ENCODE data around the gene RNF168. TPM values are rescaled to one million over a fixed set of nuclear protein-coding genes. Genes with fewer than 3 reads are reported as not detected.

The RNF168 gene
- total and polyA plus RNA-seq, 9 donors = 8.0 to 29.3 (median 19.5) TPM

DNA sequence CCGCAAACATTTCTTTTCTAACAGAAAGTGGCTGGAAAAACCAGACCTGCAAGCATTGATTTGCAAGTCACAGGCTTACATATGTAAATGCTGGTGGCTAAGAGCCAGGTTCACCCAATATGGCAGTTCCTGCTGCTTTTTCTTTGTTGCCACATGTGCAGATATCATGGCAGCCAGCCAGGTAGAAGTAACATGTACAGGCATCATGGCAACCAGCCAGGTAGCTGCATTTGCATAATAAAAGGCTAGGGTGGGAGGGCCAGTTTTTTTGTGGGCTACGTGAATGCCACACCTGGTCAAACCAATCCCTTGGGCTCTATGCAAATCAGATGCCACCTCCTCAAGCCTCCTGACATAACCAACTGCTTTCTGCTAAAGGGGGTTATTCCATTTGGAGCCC is 14.4 kb upstream of the RNF168 start:
- H3K4me3 ChIP-seq = no peak overlapping the region
- WGBS, 3 donors = 79 to 91% (median 82%) methylated on average over 2 of the region's 2 CpGs
- no peaks in the 10 kb centered on the region for H3K36me3 ChIP-seq
- peaks cover 9 to 13% of the 10 kb centered on the region in 2 donors for H3K9me3 ChIP-seq
- TF ChIP-seq POLR2A (IDR thresholded peaks at IDR 0.05) (no peak), EP300 (IDR thresholded peaks at IDR 0.05) (no peak)
- TF ChIP-seq, protein P1, sequence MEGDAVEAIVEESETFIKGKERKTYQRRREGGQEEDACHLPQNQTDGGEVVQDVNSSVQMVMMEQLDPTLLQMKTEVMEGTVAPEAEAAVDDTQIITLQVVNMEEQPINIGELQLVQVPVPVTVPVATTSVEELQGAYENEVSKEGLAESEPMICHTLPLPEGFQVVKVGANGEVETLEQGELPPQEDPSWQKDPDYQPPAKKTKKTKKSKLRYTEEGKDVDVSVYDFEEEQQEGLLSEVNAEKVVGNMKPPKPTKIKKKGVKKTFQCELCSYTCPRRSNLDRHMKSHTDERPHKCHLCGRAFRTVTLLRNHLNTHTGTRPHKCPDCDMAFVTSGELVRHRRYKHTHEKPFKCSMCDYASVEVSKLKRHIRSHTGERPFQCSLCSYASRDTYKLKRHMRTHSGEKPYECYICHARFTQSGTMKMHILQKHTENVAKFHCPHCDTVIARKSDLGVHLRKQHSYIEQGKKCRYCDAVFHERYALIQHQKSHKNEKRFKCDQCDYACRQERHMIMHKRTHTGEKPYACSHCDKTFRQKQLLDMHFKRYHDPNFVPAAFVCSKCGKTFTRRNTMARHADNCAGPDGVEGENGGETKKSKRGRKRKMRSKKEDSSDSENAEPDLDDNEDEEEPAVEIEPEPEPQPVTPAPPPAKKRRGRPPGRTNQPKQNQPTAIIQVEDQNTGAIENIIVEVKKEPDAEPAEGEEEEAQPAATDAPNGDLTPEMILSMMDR (IDR thresholded peaks at IDR 0.05) = no peak
- no peaks in the 10 kb centered on the region for H3K4me1 ChIP-seq (ENCODE audit: insufficient read depth)
- no peak for DNase-seq
- H3K27me3 ChIP-seq = no peaks in the 10 kb centered on the region
- intact Hi-C loops (cut with DNase I) = no loop called here
- no peak overlapping the region for H3K27ac ChIP-seq

DNA sequence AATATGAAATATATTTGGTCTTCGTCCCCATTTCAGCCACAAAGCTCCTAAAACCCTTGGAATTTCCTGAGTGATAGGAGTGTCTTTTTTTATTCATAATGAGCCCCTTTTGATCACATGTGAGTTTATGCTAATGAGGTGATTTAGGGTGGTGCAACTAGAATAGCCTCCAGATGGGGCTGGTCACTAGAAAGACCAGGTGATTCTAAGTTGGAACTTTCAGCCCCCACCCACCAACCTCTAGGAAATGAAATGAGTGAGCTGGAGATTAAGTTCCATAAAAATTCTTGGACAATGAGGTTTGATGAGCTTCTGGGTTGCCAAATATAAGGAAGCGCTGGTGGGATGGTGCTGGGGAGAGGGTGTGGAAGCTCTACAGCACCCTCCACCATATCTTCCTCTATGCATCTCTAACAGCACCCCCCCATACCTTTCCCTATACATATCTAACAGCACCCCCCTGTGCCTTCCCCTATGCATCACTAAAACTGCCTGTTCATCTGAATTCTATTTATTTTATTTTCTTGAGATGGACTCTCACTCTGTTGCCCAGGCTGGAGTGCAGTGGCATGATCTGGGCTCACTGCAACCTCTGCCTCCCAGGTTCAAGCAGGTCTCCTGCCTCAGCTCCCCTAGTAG is 13.7 kb upstream of the RNF168 start:
- no peaks in the 10 kb centered on the region for H3K36me3 ChIP-seq
- no peaks in the 10 kb centered on the region for H3K27me3 ChIP-seq
- H3K9me3 ChIP-seq = peaks cover 9 to 13% of the 10 kb centered on the region in 2 donors
- WGBS, 3 donors = 85 to 89% (median 85%) methylated on average over 2 of the region's 2 CpGs
- no peak for DNase-seq
- no peak overlapping the region for H3K4me3 ChIP-seq
- TF ChIP-seq POLR2A (IDR thresholded peaks at IDR 0.05) (no peak), EP300 (IDR thresholded peaks at IDR 0.05) (no peak)
- TF ChIP-seq, protein P1 (IDR thresholded peaks at IDR 0.05) = no peak
- intact Hi-C loops (cut with DNase I) = no loop called here
- no peaks in the 10 kb centered on the region for H3K4me1 ChIP-seq (ENCODE audit: insufficient read depth)
- H3K27ac ChIP-seq = no peak overlapping the region

DNA sequence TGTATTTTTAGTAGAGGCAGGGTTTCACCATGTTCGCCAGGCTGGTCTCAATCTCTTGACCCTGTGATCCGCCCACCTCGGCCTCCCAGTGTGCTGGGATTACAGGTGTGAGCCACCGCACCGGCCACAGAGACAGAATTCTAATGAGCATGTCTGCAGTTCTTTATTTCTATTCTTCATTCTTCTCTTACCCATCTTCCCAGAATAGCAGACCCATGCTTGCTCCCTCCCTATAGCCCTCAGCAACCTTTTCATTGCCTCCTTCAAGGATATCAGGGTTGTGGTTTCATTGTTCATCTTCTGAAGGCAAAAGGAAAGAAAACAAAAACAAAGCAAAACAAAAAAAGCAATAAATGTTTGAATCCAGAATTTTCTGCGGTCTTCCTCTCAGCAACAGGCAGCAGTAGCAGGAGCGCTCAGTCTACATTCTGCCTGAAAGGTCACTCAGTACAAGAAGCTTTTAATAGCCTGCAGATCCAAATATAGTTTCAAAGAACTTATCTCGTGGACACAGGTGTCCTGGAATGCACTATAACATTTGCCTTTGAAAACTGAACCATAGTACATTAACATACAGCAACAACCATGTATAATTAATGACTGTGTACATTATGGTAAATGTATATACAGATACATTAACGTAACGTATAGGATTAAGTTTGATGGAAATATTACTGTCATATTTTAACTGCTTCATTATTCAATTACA is 11.5 kb upstream of the RNF168 start, which contains the start of gene SMCO1:
TSS of gene SMCO1 (minus strand) at position 434 of the 709 bp plus-strand sequence. CDS start at position 297, 137 bp downstream.
- no peaks in the 10 kb centered on the region for H3K27me3 ChIP-seq
- DNase-seq = no peak
- H3K9me3 ChIP-seq = peaks cover 9 to 13% of the 10 kb centered on the region in 2 donors
- H3K4me1 ChIP-seq (ENCODE audit: insufficient read depth) = no peaks in the 10 kb centered on the region
- WGBS, 3 donors = 88 to 92% (median 89%) methylated on average over 10 of the region's 10 CpGs
- intact Hi-C loops (cut with DNase I) = no loop called here
- H3K4me3 ChIP-seq = no peak within 1 kb of the TSS
- no peak within 1 kb of the TSS for H3K27ac ChIP-seq
- TF ChIP-seq POLR2A (IDR thresholded peaks at IDR 0.05) = no peak
- TF ChIP-seq, protein P1 (IDR thresholded peaks at IDR 0.05) = no peak
- no peak for TF ChIP-seq EP300 (IDR thresholded peaks at IDR 0.05)
- no peaks in the 10 kb centered on the region for H3K36me3 ChIP-seq

DNA sequence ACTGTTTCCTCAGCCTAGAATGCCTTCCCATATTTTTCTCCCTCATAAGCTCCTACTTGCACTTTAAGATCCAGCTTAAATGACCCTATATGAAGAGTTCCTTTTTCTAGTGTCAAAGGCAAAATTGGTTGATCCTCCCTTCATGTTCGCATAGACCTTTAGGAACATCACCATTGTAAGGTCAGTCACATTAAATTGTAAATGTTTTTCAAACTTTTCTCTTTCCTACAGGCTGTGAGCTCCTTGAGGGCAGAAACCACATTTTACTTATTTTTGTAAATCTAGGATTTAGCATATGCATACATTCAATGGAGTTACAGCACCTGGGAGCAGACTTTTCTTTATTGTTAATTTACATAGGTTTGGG is 10.8 kb upstream of the RNF168 start:
- Histone ChIP-seq H3K27ac (no peak overlapping the region), H3K4me3 (no peak overlapping the region), H3K9me3 (peaks cover 6 to 12% of the 10 kb centered on the region in 2 donors), H3K36me3 (no peaks in the 10 kb centered on the region), H3K4me1 (ENCODE audit: insufficient read depth) (no peaks in the 10 kb centered on the region), H3K27me3 (no peaks in the 10 kb centered on the region)
- no peak for TF ChIP-seq POLR2A (IDR thresholded peaks at IDR 0.05)
- TF ChIP-seq, protein P1 (IDR thresholded peaks at IDR 0.05) = no peak
- no peak for TF ChIP-seq EP300 (IDR thresholded peaks at IDR 0.05)
- no peak for DNase-seq
- 94 to 97% (median 94%) methylated on average over 1 of the region's 1 CpG for WGBS, 3 donors
- intact Hi-C loops (cut with DNase I) = no loop called here

Measured in ovary (tissue), 9 donors.